Measurements from ENCODE around the gene CLTA. TPM values are rescaled to one million over a fixed set of nuclear protein-coding genes. Genes with fewer than 3 reads are reported as not detected.

CLTA gene
- total and polyA plus RNA-seq, 10 of the 15 experiments (the other 5 are each of a cell fraction or from before 2014, with no cell fraction given): 49.0 to 241 (median 168) TPM

- intact Hi-C loops (cut with micrococcal nuclease; ENCODE audit: unreplicated experiment): loop anchor here (5.0 kb wide), 2 partner anchors 310 to 480 kb away; no protein-coding TSS in a partner anchor
- Histone ChIP-seq H3K27ac (ENCODE audit: control insufficient read depth, insufficient read depth) (no peak overlapping the region), H3K4me3 (no peak overlapping the region), H3K36me3 (ENCODE audit: control insufficient read depth in 2 of 2, insufficient read depth in 2 of 2, low read length in 1 of 2) (peaks cover 2 to 20% of the 10 kb centered on the region in 2 experiments; a peak in 3 of 4 replicates), H3K27me3 (replicated peaks in 1 of 2; ENCODE audit: control insufficient read depth in 2 of 2, insufficient read depth in 2 of 2, low read length in 1 of 2) (no peaks in the 10 kb centered on the region), H3K79me2 (ENCODE audit: control insufficient read depth, insufficient read depth, low read length) (peaks cover 6% of the 10 kb centered on the region), H3K9ac (ENCODE audit: control insufficient read depth, insufficient read depth, low read length) (no peak overlapping the region), H3K4me1 (ENCODE audit: control insufficient read depth, insufficient read depth, low read length) (peaks cover 22% of the 10 kb centered on the region), H3K9me3 (replicated peaks; ENCODE audit: control insufficient read depth, insufficient read depth, low read length) (no peaks in the 10 kb centered on the region; the same call in 2 of the 3 replicates), H3K4me2 (ENCODE audit: control insufficient read depth, insufficient read depth) (no peak overlapping the region), H2AFZ (ENCODE audit: control insufficient read depth, low read depth, low read length) (no peak overlapping the region), H4K20me1 (ENCODE audit: control insufficient read depth, insufficient read depth) (no peaks in the 10 kb centered on the region)
- ATAC-seq: no peak
- in situ Hi-C loops (cut with MboI): no loop called here
- ChIA-PET SMC1A (ENCODE audit: uncharacterized antibody, unreplicated experiment) (interaction anchor here (1.6 to 4.5 kb wide), 2 partner anchors 10 to 81 kb away, joined by 5 to 32 read pairs; no protein-coding TSS in a partner anchor), CTCF (interaction anchor here (0.6 to 4.0 kb wide), 5 partner anchors 82 to 1908 kb away, joined by 4 to 60 read pairs (median 4); no protein-coding TSS in a partner anchor), POLR2A (no interaction called here), RAD21 (ENCODE audit: unreplicated experiment) (interaction anchor here (0.8 to 3.8 kb wide), 2 partner anchors 81 to 154 kb away, joined by 3 to 27 read pairs; no protein-coding TSS in a partner anchor)
- no peak for DNase-seq (ENCODE audit: low read depth, low spot score)
- FAIRE-seq: no peak
- WGBS (ENCODE audit: insufficient coverage, insufficient replicate concordance, low lambda C conversion rate, missing lambda C conversion rate): 96% methylated on average over 3 of the region's 3 CpGs
- no TSS peak for BruUV-seq (replicated peaks)
- TF ChIP-seq FOS (IDR thresholded peaks at IDR 0.05; ENCODE audit: borderline replicate concordance, extremely low read depth, insufficient read length): no peak
- no peak for TF ChIP-seq RAD21 (IDR thresholded peaks at IDR 0.05; ENCODE audit: insufficient read depth, low read depth, low read length)
- TF ChIP-seq TCF7 (IDR thresholded peaks at IDR 0.05; ENCODE audit: borderline replicate concordance): no peak
- TF ChIP-seq BCLAF1 (IDR thresholded peaks at IDR 0.05): no peak
- TF ChIP-seq, protein P1, sequence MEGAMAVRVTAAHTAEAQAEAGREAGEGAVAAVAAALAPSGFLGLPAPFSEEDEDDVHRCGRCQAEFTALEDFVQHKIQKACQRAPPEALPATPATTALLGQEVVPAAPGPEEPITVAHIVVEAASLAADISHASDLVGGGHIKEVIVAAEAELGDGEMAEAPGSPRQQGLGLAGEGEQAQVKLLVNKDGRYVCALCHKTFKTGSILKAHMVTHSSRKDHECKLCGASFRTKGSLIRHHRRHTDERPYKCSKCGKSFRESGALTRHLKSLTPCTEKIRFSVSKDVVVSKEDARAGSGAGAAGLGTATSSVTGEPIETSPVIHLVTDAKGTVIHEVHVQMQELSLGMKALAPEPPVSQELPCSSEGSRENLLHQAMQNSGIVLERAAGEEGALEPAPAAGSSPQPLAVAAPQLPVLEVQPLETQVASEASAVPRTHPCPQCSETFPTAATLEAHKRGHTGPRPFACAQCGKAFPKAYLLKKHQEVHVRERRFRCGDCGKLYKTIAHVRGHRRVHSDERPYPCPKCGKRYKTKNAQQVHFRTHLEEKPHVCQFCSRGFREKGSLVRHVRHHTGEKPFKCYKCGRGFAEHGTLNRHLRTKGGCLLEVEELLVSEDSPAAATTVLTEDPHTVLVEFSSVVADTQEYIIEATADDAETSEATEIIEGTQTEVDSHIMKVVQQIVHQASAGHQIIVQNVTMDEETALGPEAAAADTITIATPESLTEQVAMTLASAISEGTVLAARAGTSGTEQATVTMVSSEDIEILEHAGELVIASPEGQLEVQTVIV (IDR thresholded peaks at IDR 0.05; ENCODE audit: borderline replicate concordance, partially characterized antibody): no peak
- no peak for TF ChIP-seq SP1 (IDR thresholded peaks at IDR 0.05; ENCODE audit: low read depth, low read length)
- no peak for TF ChIP-seq ZNF217 (IDR thresholded peaks at IDR 0.05)
- no peak for TF ChIP-seq MTA3 (IDR thresholded peaks at IDR 0.05; ENCODE audit: borderline replicate concordance, low read length)
- TF ChIP-seq MYB (IDR thresholded peaks at IDR 0.05; ENCODE audit: borderline replicate concordance, low read depth, low read length): no peak
- TF ChIP-seq NR2F1 (conservative IDR thresholded peaks at IDR 0.05): no peak
- no peak for TF ChIP-seq SMAD5 (IDR thresholded peaks at IDR 0.05; ENCODE audit: low read depth)
- TF ChIP-seq CBFB (IDR thresholded peaks at IDR 0.05; ENCODE audit: low read depth): no peak
- no peak for TF ChIP-seq USF2 (IDR thresholded peaks at IDR 0.05; ENCODE audit: borderline replicate concordance, low read depth, low read length)
- TF ChIP-seq BACH1 (IDR thresholded peaks at IDR 0.05; ENCODE audit: borderline replicate concordance): no peak
- no peak for TF ChIP-seq IRF4 (IDR thresholded peaks at IDR 0.05; ENCODE audit: low read depth, low read length)
Measured at GRCh38 chr9:36247356-36247755, 56.6 kb downstream of the CLTA start.
